ENCODE data around the gene ZNF324B. TPM values are rescaled to one million over a fixed set of nuclear protein-coding genes. Genes with fewer than 3 reads are reported as not detected.

Gene ZNF324B
- total RNA-seq, 1 experiment from 2014 or later: 4.3 TPM

DNA sequence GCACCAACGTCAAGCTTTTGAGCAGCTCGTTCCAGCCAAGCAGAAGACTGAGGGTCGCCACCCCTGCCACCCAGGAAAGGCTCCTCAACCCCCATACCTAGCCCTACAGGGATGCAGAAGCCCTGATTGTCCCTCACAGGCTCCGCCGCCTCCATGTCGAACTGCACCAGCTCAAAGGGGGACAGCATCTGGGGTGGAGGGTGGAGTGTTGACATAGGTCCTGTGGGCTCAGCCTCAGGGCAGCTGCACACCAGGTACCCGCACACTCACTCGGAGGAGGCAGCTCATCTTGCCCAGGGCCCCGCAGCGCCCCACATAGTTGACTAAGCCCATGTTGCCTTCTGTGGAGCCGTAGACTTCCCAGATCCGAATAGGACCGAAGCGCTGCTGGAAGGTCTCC lies 48.8 kb downstream of the ZNF324B start:
- no peaks in the 10 kb centered on the region for H3K27me3 ChIP-seq (ENCODE audit: insufficient read depth, low read depth)
- POLR2A ChIA-PET (ENCODE audit: unreplicated experiment): interaction anchor here (1.1 kb wide), 1 partner anchor 92 kb away, joined by 4 read pairs; the partner anchor contains the start of gene ZNF584

More for the DNA sequence above, 48.8 kb downstream of the ZNF324B start:
- Histone ChIP-seq H3K4me2 (peak overlapping the region; percentile 98), H3K4me1 (replicated peaks; ENCODE audit: insufficient read depth) (no peaks in the 10 kb centered on the region), H3K9me3 (ENCODE audit: insufficient read depth, low read depth) (no peaks in the 10 kb centered on the region), H3F3A (ENCODE audit: insufficient read depth, low read depth) (no peaks in the 10 kb centered on the region), H3K79me2 (ENCODE audit: low read depth) (peaks cover 13% of the 10 kb centered on the region; the same call in 1 of the 2 replicates), H3K27ac (no peak overlapping the region), H4K20me1 (ENCODE audit: insufficient read depth) (no peaks in the 10 kb centered on the region), H3K36me3 (ENCODE audit: low read depth) (no peaks in the 10 kb centered on the region), H3K9me2 (ENCODE audit: insufficient read depth) (no peaks in the 10 kb centered on the region), H2AFZ (no peak overlapping the region), H3K4me3 (no peak overlapping the region; the same call in 1 of the 2 replicates)
- intact Hi-C loops (cut with micrococcal nuclease; ENCODE audit: unreplicated experiment): no loop called here
- CTCF ChIA-PET: no interaction called here
- no TSS peak for BruUV-seq (replicated peaks)
- no peak for DNase-seq
- TF ChIP-seq CTCF (conservative IDR thresholded peaks at IDR 0.05) (no peak), EZH2 (IDR thresholded peaks at IDR 0.05; ENCODE audit: low read depth) (no peak)

Other genes with a start within 250 kb of the ZNF324B start
- gene ZNF544, start 222.7 kb upstream of the ZNF324B start, total RNA-seq (2021): 29.5 and 32.7 TPM in 2 replicates
- gene ZNF8, start 172.7 kb upstream of the ZNF324B start, total RNA-seq (2021): 6.2 and 6.4 TPM in 2 replicates
- gene ERVK3-1, start 146.2 kb upstream of the ZNF324B start, total RNA-seq (2021): 19.4 and 21.3 TPM in 2 replicates
- 0.08 TPM in 1 of 2 replicates, not detected in the other for gene ZSCAN22, start 124.6 kb upstream of the ZNF324B start, total RNA-seq (2021)
- gene A1BG, start 98.1 kb upstream of the ZNF324B start, total RNA-seq (2021): 2.5 and 4.5 TPM in 2 replicates
- gene ZNF497, start 88.9 kb upstream of the ZNF324B start, total RNA-seq (2021): 7.2 and 8.6 TPM in 2 replicates
- 3.3 and 4.1 TPM in 2 replicates for gene ZNF837, start 70.6 kb upstream of the ZNF324B start, total RNA-seq (2021)
- gene RPS5, start 64.4 kb upstream of the ZNF324B start, total RNA-seq (2021): 941 and 961 TPM in 2 replicates
- gene RNF225, start 56.0 kb upstream of the ZNF324B start, total RNA-seq (2021): 0.61 and 0.68 TPM in 2 replicates
- 13.5 and 18.8 TPM in 2 replicates for gene ZNF584, start 43.0 kb upstream of the ZNF324B start, total RNA-seq (2021)
- gene ZNF132, start 11.5 kb upstream of the ZNF324B start, total RNA-seq (2021): 1.5 and 2.1 TPM in 2 replicates
- gene ZNF324, start 15.5 kb downstream of the ZNF324B start, total RNA-seq (2021): 5.9 and 8.1 TPM in 2 replicates
- gene ZNF446, start 24.7 kb downstream of the ZNF324B start, total RNA-seq (2021): 11.0 and 16.5 TPM in 2 replicates
- 8.4 and 9.2 TPM in 2 replicates for gene SLC27A5, start 60.4 kb downstream of the ZNF324B start, total RNA-seq (2021)
- 8.1 and 8.9 TPM in 2 replicates for gene ZBTB45, start 68.2 kb downstream of the ZNF324B start, total RNA-seq (2021)
- 311 and 322 TPM in 2 replicates for gene TRIM28, start 92.4 kb downstream of the ZNF324B start, total RNA-seq (2021)
- 149 and 186 TPM in 2 replicates for gene CHMP2A, start 103.5 kb downstream of the ZNF324B start, total RNA-seq (2021)
- gene UBE2M, start 107.0 kb downstream of the ZNF324B start, total RNA-seq (2021): not detected in 2 replicates
- not detected in 2 replicates for gene MZF1, start 121.7 kb downstream of the ZNF324B start, total RNA-seq (2021)

Data from PC-9 (cell line).